ENCODE measurements around the gene TSC22D1.
A peak's percentile ranks its signal among the peaks of the same experiment; 100 is the strongest.

Gene TSC22D1

GRCh38 chr13:44435919-44436510 is 140.1 kb downstream of the TSC22D1 start:
- Histone ChIP-seq H4K20me1 (peaks cover 3 to 33% (median 23%) of the 10 kb centered on the region in 11 experiments; a peak in 17 of 22 replicates), H3K27me3 (no peaks in the 10 kb centered on the region), H3K4me1 (peaks cover 32 to 53% (median 43%) of the 10 kb centered on the region in 10 experiments), H3K36me3 (peaks cover 9 to 25% (median 21%) of the 10 kb centered on the region in 11 experiments), H3K4me3 (peak overlapping the region; percentile 61 to 95 (median 78)), H3K27ac (peak overlapping the region; percentile 67 to 99 (median 96)), H3K4me2 (peak overlapping the region; percentile 76 to 95 (median 86)), H3K9ac (peak overlapping the region; percentile 86 to 98 (median 95)), H3K9me3 (replicated peaks in 1 of 11) (no peaks in the 10 kb centered on the region)
- no peak for TF ChIP-seq Cebpa-rat (IDR thresholded peaks at IDR 0.05)

DNA sequence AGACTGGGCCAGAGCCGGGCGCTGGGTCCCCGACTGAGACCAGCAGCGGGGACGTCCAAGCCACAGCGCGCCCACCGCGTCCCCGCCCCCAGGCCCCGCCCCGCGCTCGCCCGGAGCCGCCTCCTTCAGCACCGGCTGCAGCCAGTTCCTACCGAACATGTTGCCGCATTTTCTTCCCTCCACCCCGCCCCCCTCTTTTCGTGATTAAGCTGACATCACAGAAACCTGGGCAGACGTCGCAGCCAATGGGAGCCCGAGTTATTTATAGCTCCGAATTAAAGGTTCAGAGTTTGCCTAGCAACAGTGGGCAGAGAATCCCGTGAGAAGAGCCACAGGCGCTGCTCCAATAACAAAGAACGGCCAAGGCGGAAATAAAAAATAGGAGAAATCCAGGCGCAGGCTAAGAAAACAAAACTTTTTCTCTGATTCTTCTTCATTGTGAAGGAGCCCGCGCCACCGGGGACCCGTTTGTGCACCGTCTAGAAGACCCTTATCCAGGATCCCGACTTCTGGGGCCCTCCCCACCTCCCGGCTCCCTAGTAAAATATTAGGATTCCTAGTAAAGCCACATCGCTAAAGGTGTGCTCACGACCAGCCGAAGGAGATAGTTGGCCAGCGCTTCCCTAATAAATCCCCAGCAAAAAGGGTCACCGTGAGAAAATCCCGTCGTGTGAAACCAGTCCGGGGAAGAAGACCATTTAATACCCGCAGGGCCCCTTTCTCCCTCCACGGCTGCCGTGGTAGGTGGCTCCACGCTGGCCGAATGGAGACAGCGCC is 140.8 kb downstream of the TSC22D1 start:
- peak overlapping the region; percentile 76 to 95 (median 86) for H3K4me2 ChIP-seq
- H3K36me3 ChIP-seq: peaks cover 9 to 25% (median 21%) of the 10 kb centered on the region in 11 experiments
- peaks cover 32 to 51% (median 42%) of the 10 kb centered on the region in 10 experiments for H3K4me1 ChIP-seq
- peaks cover 3 to 33% (median 23%) of the 10 kb centered on the region in 11 experiments; a peak in 17 of 22 replicates for H4K20me1 ChIP-seq
- no peaks in the 10 kb centered on the region for H3K27me3 ChIP-seq
- peak overlapping the region; percentile 86 to 98 (median 95) for H3K9ac ChIP-seq
- H3K27ac ChIP-seq: peak overlapping the region; percentile 67 to 99 (median 96)
- H3K9me3 ChIP-seq (replicated peaks in 1 of 11): no peaks in the 10 kb centered on the region
- no peak for TF ChIP-seq Cebpa-rat (IDR thresholded peaks at IDR 0.05)
- H3K4me3 ChIP-seq: peak overlapping the region; percentile 61 to 95 (median 78)

GRCh38 chr13:44434766-44435141 is 141.4 kb downstream of the TSC22D1 start:
- peak overlapping the region; percentile 76 to 95 (median 85) for H3K4me2 ChIP-seq
- no peaks in the 10 kb centered on the region for H3K27me3 ChIP-seq
- no peak for TF ChIP-seq Cebpa-rat (IDR thresholded peaks at IDR 0.05)
- H3K9ac ChIP-seq: peak overlapping the region; percentile 86 to 98 (median 95); a peak in 20 of 22 replicates
- no peaks in the 10 kb centered on the region for H3K9me3 ChIP-seq (replicated peaks in 1 of 11)
- H4K20me1 ChIP-seq: peaks cover 3 to 33% (median 23%) of the 10 kb centered on the region in 11 experiments; a peak in 17 of 22 replicates
- peaks cover 9 to 25% (median 21%) of the 10 kb centered on the region in 11 experiments for H3K36me3 ChIP-seq
- H3K4me3 ChIP-seq: peak overlapping the region; percentile 61 to 95 (median 78)
- H3K27ac ChIP-seq: peak overlapping the region in 10 of 11 experiments; percentile 24 to 99 (median 96); a peak in 19 of 22 replicates
- H3K4me1 ChIP-seq: peaks cover 26 to 45% (median 36%) of the 10 kb centered on the region in 10 experiments

- Histone ChIP-seq H3K36me3 (peaks cover 9 to 25% (median 21%) of the 10 kb centered on the region in 11 experiments), H3K27ac (peak overlapping the region in 9 of 11 experiments; percentile 92 to 99 (median 97); a peak in 17 of 22 replicates), H4K20me1 (peaks cover 3 to 33% (median 23%) of the 10 kb centered on the region in 11 experiments; a peak in 17 of 22 replicates), H3K4me2 (peak overlapping the region; percentile 76 to 95 (median 85)), H3K9ac (peak overlapping the region; percentile 86 to 98 (median 95); a peak in 19 of 22 replicates), H3K4me3 (peak overlapping the region; percentile 61 to 95 (median 78)), H3K4me1 (peaks cover 20 to 39% (median 30%) of the 10 kb centered on the region in 10 experiments), H3K9me3 (replicated peaks in 1 of 11) (no peaks in the 10 kb centered on the region), H3K27me3 (no peaks in the 10 kb centered on the region)
- TF ChIP-seq Cebpa-rat (IDR thresholded peaks at IDR 0.05): no peak
Observed at GRCh38 chr13:44433863-44434765, 142.0 kb downstream of the TSC22D1 start.

DNA sequence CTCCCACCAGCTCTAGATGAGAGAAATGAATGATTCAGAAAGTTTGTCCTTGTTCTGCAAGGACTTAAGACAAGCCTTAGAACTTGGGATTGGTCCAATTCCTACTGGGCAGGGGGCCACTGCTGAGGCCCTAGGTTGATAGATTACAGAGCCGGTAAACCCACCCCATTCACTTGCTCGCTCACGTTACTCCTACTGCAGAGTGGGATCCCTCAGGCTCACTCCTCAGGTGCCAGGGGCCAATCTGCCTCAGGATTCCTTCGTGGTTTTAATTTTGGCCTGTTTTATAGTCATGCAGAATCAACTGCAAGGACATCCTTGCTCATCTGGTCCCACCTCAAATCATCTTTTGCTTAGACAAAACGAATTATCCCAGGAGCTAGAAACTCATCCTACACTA is 143.5 kb downstream of the TSC22D1 start:
- H3K4me1 ChIP-seq: peaks cover 16 to 30% (median 21%) of the 10 kb centered on the region in 10 experiments
- no peak for TF ChIP-seq Cebpa-rat (IDR thresholded peaks at IDR 0.05)
- peaks cover 3 to 33% (median 23%) of the 10 kb centered on the region in 11 experiments; a peak in 17 of 22 replicates for H4K20me1 ChIP-seq
- no peak overlapping the region for H3K9ac ChIP-seq
- peaks cover 0 to 6% (median 3%) of the 10 kb centered on the region in 11 experiments; a peak in 9 of 22 replicates for H3K9me3 ChIP-seq (replicated peaks in 1 of 11)
- no peak overlapping the region for H3K4me3 ChIP-seq
- peaks cover 9 to 26% (median 21%) of the 10 kb centered on the region in 11 experiments for H3K36me3 ChIP-seq
- H3K27me3 ChIP-seq: no peaks in the 10 kb centered on the region
- peak overlapping the region in 3 of 11 experiments; percentile 3 to 86 (median 15); a peak in 3 of 22 replicates for H3K4me2 ChIP-seq
- H3K27ac ChIP-seq: no peak overlapping the region

- no peak for TF ChIP-seq Cebpa-rat (IDR thresholded peaks at IDR 0.05)
- H3K4me3 ChIP-seq: no peak overlapping the region
- H3K27ac ChIP-seq: no peak overlapping the region
- peaks cover 12 to 24% (median 19%) of the 10 kb centered on the region in 10 experiments; a peak in 19 of 20 replicates for H3K4me1 ChIP-seq
- no peaks in the 10 kb centered on the region for H3K27me3 ChIP-seq
- peaks cover 0 to 12% (median 9%) of the 10 kb centered on the region in 11 experiments; a peak in 11 of 22 replicates for H3K9me3 ChIP-seq (replicated peaks in 1 of 11)
- no peak overlapping the region for H3K9ac ChIP-seq
- H3K4me2 ChIP-seq: no peak overlapping the region
- H4K20me1 ChIP-seq: peaks cover 3 to 33% (median 22%) of the 10 kb centered on the region in 11 experiments; a peak in 17 of 22 replicates
- peaks cover 9 to 27% (median 21%) of the 10 kb centered on the region in 11 experiments for H3K36me3 ChIP-seq
Observed at GRCh38 chr13:44431150-44431549, 145.0 kb downstream of the TSC22D1 start.

DNA sequence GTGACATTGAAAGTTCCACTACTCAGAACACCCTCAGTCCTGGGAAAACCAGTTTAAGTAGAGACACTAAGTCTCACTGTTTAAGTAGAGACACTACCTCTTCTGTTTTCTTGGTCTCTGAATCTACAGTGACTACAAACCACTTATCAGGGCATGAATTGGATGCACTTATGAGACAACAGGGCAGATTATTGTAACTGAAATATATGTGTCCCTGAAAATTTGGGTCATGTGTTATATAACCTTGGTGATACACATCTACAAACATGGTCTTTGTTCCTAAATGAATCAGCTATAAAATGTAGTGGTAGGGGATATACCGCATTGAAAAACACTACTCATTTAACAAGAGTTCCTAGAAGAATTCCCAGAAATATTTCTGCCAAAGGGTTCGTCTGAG is 146.8 kb downstream of the TSC22D1 start:
- H3K9me3 ChIP-seq (replicated peaks in 1 of 11): peaks cover 0 to 12% (median 9%) of the 10 kb centered on the region in 11 experiments; a peak in 11 of 22 replicates
- H3K36me3 ChIP-seq: peaks cover 6 to 22% (median 17%) of the 10 kb centered on the region in 11 experiments
- no peak overlapping the region for H3K27ac ChIP-seq
- peaks cover 8 to 36% (median 31%) of the 10 kb centered on the region in 10 experiments; a peak in 18 of 20 replicates for H3K4me1 ChIP-seq
- no peak overlapping the region for H3K4me2 ChIP-seq
- TF ChIP-seq Cebpa-rat (IDR thresholded peaks at IDR 0.05): no peak
- no peak overlapping the region for H3K9ac ChIP-seq
- H3K27me3 ChIP-seq: no peaks in the 10 kb centered on the region
- H4K20me1 ChIP-seq: peaks cover 3 to 22% (median 15%) of the 10 kb centered on the region in 11 experiments; a peak in 16 of 22 replicates
- H3K4me3 ChIP-seq: no peak overlapping the region

DNA sequence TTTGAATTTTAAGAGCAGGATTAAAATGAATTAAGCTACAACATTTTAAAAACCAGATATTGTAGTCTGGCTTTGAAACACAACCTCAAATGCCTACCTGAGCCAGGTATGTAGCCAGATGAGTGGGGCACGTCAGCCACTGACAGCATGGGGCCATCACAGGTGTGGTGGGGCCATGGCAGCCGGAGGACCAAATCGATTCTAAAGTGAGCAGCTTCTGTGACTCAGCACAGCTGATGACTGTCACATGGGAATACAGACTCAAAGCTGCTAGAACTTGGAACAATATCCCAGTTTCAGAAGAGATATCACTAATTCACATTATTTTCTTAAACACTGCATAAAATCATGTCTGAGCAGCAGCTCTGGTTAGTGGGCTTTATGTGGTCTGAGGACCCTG is 149.7 kb downstream of the TSC22D1 start:
- 0 out of 22 replicates have a peak, but pooled peaks cover 0 to 3% (median 0%) of the 10 kb centered on the region in 11 experiments for H3K36me3 ChIP-seq
- H3K27ac ChIP-seq: no peak overlapping the region
- no peak for TF ChIP-seq Cebpa-rat (IDR thresholded peaks at IDR 0.05)
- H3K9me3 ChIP-seq (replicated peaks in 1 of 11): peaks cover 0 to 12% (median 9%) of the 10 kb centered on the region in 11 experiments; a peak in 11 of 22 replicates
- no peak overlapping the region for H3K4me3 ChIP-seq
- H3K27me3 ChIP-seq: no peaks in the 10 kb centered on the region
- peak overlapping the region in 3 of 11 experiments; percentile 47 to 70 (median 62); a peak in 2 of 22 replicates for H3K4me2 ChIP-seq
- peaks cover 5 to 53% (median 37%) of the 10 kb centered on the region in 10 experiments; a peak in 15 of 20 replicates for H3K4me1 ChIP-seq
- no peaks in the 10 kb centered on the region for H4K20me1 ChIP-seq
- H3K9ac ChIP-seq: no peak overlapping the region

Measured in BLaER1 treated with 17β-estradiol and CSF1 and Interleukin-3, amounts not matched to agents 10 nM and 100 nM (cell line).